CD4-positive, alpha-beta T cell treated with Interleukin-12 subunit alpha and Interleukin-12 subunit beta, for 1 hour (primary cell): ENCODE results near the gene NHLRC4.
"Not testable (repeated sequence)": the region's sequence is repeated elsewhere in the genome, so short reads cannot be mapped to it uniquely, and the experiment has no call there.

ENCODE experiments used
- DNase-seq: peaks from one replicate; pipeline ENCODE4 v3.0.0-alpha.2; 2020

Gene NHLRC4

DNA sequence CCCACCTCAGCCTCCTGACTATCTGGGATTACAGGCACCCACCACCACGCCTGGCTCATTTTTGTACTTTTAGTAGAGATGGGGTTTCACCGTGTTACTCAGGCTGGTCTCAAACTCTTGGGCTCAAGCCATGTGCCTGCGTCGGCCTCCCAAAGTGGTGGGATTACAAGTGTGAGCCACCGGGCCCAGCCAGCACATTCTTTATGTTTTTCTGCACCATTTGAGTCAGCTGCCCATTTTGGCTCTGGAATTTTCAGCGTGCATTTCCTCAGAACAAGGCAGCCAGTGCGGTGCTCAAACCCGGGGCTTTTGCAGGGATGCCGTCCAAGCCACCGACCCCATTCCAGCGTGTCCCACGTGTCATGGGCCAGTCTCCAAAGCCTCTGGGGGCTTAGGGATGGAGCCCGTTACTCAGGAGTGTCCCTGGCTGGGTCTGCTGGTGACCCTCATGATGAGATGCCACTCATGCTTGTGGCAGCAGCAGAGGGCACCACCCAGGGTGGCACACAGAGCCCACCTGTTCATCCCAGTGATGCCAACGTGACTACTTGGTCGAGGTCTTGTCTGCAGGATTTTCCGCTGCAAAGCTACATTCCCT lies 19.3 kb downstream of the NHLRC4 start:
- no peak for DNase-seq

DNA sequence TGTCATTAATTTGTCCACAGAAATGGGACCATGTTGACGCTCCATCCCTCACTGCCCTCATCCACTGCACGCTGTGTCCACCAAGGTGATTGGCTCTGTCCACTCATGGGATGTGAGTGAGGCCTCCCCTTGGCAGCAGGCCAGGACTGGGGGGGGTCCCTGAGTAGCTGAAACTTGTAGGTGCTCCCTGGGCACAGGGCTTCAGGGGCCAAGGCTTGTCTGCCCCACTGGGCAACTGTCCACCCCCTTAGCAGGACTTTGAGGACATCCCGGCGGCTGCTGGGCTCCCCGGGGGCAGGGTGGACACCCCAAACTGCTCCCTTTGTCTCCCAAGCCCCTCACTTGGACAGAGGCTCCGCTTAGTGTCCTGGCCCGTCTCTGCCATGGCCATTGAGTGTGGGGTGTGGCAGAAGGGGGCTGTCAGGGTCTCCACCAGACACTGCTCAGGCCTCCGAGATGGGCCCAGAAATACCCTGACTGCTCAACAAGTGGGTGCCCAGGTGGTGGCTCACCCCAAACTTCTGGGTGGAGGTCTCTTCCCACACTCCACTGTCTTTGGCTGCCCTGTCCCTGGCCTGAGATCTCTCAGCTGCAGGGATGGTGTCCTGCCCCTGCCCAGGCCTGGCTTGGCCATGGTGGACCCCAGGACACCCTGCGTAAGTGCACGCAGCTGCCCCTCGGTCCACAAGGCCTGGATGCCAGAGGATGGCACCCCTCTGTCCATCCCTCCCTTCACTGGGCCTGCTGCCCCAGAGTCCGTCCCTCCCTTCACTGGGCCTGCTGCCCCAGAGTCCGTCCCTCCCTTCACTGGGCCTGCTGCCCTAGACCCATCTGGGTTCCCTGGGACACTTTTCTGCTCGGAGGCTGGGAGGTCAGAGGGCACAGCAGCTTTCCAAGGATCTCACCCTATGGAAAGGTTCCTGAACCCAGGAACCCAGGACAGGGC lies 20.1 kb downstream of the NHLRC4 start:
- DNase-seq = no peak

DNA sequence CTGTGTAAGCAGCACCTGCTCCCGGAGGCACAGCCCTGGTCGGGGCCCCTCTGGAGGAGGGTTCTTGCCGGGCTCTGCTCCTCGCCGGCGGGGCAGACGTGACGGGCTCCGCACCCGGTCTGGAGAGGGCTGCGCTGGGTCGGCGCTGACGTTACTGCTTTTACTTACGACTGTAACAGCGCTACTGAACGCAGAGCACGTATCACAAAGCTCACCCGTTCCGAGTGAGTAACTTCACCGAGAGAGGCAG lies 21.8 kb downstream of the NHLRC4 start:
- DNase-seq = peak; percentile 63

DNA sequence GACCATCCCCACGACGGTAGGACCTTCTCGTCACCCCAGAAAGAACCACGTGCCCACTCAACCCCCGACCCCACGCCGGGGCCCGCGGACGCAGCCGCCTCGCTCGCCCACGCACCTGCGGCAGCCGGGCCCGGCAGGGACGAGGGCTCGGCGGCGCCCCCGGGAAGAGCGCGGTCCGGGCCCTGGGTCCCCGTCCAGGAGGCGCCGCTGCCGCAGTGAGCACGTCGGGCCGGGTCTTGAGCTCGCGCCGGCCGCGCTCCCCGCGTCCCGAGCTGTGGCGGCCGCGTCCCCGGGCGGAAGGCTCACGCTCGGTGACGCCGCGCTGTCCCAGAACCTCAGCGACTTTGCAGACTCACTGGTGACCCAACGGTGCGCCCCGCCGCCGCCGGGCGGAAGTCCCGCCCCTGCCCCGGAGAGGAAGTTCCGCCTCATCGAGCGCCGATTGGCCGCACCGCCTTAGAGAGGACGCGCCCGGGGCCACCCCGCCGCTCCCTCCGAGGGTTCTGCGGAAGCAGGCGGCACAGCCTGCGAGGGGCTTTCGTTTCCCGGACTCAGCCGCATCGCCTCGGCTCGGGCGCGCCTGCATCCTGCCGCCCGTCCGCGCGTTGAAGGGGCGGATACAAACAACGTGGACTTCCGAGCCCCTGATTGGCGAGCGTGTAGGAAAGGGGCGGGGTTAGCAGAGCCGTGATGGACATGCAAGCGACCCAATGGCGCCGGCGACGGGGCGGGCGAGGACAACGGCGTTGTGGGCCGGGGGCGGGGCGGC lies 22.3 kb downstream of the NHLRC4 start:
- DNase-seq = peak; percentile 98

DNA sequence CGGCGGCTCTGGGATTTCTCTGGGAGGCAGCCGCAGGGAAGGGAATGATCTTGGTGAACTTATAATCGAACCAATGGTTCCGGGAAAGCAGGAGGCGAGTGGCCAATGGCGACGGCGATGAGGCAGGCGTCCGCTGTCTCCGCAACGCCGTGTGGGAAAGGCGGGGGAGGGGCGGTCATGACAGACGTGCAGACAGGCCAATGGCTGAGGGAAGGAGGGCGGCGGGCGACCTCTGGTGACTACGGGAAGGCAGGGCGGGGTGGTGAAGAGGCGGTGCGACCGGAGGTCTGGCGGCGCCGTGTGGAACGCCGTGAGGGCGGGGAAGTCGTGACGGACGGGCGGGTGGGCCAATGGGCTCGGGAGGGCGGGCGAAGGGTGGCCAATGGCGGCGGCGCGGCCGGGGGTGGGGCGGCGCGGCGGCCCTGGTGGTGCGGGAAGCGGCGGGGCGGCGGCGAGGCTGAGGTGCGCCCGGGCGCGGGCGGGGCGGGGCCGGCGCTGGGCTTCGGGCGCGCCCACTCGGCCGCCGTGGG lies 22.9 kb downstream of the NHLRC4 start, which contains the start of gene RAB40C:
TSS of gene RAB40C (plus strand) at position 409 of the 530 bp plus-strand sequence. CDS start 226 bp downstream, outside the sequence.
- peak; percentile 99 for DNase-seq

DNA sequence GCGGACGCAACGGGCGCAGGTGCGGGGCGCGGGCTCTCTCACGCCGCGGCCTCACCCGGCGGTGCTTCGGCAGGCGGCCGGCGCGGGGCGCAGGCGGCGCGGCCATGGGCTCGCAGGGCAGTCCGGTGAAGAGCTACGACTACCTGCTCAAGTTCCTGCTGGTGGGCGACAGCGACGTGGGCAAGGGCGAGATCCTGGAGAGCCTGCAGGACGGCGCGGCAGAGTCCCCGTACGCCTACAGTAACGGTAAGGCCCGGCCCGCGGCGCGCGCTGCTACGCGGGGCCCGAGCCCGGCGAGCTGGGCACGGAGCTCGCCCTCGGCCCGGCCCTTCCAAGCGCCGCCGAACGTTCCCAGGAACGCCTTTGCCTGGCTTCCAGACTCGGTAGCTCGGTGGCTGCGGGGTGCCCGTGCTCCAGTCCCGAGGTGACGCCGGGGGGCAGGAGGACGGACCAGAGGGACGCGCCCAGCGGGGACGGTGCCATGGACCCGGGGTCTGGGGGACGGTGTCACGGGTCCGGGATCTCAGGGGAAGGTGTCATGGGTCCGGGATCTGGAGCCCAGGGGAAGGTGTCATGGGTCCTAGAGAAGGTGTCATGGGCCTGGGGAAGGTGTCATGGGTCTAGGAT lies 23.5 kb downstream of the NHLRC4 start:
- DNase-seq = no peak

DNA sequence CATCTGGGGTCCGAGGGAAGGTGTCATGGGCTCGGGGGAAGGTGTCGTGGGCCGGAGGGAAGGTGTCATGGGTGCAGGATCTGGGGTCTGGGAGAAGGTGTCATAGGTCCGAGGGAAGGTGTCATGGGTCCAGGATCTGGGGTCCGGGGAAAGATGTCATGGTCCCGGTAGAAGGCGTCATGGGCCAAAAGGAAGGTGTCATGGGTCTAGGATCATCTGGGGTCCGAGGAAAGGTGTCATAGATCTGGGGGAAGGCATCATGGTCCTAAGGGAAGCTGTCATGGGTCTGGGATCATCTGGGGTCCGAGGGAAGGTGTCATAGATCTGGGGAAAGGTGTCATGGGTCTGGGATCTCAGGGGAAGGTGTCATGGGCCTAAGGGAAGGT lies 24.0 kb downstream of the NHLRC4 start:
- no peak for DNase-seq

DNA sequence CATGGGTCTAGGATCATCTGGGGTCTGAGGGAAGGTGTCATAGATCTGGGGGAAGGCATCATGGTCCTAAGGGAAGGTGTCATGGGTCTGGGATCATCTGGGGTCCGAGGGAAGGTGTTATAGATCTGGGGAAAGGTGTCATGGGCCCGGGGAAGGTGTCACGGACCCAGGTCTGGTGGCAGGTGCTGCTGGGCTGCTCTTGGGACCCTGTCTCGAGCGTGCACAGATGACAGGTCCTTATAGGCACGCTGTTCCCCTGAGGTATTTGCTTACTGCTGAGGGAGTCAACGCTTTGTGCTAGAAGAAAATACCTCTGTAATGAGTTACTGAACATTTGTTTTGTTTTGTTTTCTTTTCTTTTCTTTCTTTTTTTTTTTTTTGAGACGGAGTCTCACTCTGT lies 24.4 kb downstream of the NHLRC4 start:
- DNase-seq = no peak

DNA sequence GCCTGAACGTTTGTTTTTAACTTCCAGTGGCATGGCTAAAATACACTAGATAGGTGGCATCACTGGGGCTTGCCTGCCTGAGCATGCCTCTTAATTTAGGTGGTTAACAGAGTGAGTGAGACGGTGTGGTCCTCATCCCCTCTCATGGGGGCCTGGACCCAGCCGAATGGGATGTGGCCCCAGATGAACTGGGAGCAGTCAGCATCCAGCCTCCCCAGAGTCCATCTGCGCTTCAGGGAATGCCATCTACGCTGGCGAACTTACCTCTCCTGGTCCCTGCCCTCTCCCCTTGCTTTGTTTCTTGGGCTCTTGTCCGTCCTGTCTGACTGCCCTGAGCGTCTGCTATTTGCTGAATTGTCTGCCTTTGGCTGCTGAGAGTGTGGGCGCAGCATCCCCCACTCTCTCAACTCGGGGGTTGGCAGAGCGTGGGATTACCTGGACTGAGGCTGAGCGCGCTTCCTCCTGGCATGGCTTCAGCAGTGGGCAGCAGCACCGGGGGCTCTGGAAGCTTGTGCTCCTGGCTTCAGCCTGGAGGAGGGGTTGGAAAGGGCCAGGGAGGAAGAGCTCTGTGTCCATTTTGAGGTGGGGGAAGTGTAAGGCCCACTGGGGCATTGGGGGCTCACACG lies 25.2 kb downstream of the NHLRC4 start:
- DNase-seq = no peak

DNA sequence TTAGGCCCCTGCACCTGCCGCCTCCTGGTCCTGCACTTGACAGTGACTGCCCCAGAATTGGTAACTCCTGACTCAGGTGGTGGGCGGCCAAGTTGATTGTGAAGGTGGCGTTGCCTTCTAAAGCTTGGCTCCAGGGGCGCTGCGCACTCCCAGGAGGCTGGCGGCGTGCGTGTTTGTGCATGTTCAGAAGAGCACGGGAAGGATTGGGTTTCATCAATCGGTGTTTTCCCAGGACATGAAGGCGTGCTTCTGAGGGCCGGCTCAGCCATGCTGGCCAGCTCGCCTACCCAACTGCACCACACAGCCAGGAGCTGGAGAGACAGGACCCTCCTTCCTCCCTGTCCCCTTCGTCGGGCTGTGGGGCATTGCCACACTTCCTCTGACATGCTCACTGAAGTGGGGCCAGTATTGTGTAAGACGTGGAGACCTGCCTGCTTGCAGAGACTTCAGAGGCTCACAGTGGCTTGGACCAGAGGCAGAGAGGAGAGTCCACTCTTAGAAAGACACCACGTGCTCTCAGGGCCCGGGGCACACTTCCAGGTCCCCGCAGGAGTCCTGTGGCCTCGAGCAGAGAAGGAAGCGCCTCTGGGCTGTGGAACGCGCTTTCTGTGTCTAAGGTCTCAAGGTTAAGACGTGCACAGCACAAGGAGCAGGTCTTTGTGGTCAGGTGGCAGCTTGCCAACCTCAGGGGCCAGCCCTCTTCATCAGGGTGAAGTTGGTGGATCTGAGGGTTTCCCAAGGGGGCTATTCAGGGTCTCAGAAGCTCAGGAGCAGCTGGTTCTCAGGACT lies 25.9 kb downstream of the NHLRC4 start:
- DNase-seq = no peak

DNA sequence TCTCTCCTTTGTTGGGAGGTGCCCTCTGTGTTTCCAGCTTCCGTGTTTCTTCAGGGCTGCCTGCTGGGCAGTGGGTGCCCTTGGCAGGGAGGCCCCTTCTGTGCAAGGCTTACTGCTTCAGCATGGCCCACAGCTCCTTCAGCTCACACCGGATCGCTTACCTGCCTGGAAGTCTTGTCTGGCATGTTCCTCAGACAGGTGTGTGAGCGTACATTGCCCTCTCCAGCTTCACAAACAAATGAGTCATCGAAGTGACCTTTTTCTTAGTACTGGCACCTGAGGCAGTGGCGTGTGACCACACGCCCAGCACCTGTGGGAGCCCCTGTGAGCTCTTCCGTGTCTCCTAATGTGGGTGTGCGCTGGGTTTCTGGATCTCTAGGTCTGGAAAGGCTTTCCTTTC lies 26.6 kb downstream of the NHLRC4 start:
- DNase-seq = no peak

DNA sequence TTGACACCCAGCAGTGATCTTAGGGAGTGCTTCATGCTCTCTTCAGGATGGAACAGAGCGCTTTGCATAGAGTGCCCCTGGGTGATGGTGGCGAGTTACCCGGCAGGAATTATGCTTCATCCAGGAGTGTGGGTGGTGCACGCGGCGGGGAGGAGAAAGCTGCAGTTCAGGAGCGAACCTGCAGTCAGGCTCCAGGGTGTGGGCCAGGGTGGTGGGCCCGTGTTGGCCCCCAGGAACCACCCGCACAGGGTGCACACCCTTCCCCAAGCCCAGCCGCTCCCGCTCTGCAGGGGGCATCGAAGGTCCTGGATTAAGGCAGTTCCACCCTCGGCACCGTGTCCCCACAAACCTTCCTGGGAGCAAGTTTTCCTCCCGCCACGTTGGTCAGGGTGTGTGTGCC lies 27.0 kb downstream of the NHLRC4 start:
- no peak for DNase-seq

DNA sequence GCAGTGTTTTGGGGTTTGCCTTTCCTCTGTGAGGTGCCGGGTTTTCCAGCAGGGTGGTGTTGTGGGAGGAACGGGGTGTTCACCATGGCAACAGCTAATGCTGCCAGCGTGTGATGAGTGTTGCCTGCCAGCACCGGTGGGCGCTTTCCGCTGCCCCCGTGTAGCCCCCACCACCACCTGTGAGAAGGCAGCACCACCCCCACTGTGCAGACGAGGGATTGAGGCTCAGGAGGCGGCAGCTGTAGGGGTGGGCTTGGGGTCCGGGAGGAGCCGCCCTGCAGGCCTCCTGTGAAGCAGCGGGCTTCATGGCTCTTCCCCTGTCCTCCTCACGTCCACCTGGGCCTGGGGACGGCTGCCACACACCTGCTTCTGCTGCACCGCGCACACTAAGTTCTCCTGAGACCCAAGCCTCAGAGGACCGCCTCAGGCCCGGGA lies 28.3 kb downstream of the NHLRC4 start:
- no peak for DNase-seq

DNA sequence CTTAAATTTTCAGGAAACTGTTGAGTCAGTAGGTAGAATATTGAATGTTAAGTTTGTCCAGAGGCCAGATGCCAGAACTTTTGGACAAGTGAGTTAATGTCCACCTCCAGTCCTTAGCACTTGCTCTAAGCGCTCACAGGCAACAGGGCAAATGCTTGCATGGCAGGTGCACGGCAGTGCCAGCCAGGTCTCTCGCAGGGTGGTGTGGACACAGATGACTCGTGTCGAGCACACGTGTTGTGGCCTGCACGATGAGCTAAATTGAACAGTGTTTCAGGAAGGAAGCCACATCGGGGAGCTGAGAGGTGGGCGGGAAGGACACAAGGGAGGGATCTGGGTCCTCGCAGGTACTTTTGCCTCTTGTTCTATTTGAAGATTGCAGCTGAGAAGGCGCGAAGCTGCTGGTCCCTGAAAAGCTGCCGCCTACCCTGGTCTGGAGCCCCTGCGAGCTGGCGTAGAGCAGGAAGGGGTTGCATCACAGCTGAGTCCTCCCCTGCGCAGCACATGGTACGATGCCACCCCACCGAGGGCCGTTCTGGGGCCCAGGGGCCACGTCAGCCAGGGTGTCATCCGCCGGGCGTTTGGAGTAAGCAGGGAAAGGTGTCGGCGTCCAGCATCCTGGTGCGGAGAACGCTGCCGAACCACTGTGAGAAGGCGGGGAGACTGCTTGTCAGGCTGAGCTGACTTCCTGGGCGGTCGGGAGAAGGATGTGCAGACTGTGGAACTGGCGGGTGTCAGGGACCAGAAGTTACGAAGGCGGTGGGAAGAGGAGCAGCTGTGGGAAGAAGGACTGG lies 29.3 kb downstream of the NHLRC4 start:
- no peak for DNase-seq

DNA sequence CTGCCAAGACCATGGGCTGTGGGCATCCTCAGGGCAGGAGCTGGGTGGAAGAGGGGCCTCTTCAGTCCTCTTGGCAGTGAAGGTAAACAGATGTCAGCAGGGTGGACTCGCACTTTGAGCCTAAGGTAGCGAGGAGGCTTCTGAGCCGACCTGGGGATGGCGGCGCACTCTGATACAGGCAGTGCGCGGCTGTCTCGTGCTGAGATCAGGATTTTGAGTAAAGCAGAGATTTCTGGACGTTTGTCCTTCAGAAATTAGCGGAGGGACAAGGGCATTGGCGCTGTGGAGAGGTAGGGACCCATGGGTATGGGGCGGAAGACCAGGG lies 29.9 kb downstream of the NHLRC4 start:
- no peak for DNase-seq

DNA sequence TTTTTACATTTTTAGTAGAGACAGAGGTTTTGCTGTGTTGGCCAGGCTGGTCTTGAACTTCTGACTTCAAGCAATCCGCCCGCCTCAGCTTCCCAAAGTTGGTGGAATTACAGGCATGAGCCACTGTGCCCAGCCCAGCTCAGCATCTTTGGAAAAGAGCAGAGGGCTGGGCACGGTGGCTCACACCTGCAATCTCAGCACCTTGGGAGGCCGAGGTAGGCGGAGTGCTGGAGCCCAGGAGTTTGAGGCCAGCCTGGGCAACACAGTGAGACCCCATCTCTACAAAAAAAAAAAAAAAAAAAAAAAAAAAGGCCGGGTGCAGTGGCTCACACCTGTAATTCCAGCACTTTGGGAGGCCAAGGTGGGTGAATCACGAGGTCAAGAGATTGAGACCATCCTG lies 30.9 kb downstream of the NHLRC4 start:
- not testable (repeated sequence) for DNase-seq

DNA sequence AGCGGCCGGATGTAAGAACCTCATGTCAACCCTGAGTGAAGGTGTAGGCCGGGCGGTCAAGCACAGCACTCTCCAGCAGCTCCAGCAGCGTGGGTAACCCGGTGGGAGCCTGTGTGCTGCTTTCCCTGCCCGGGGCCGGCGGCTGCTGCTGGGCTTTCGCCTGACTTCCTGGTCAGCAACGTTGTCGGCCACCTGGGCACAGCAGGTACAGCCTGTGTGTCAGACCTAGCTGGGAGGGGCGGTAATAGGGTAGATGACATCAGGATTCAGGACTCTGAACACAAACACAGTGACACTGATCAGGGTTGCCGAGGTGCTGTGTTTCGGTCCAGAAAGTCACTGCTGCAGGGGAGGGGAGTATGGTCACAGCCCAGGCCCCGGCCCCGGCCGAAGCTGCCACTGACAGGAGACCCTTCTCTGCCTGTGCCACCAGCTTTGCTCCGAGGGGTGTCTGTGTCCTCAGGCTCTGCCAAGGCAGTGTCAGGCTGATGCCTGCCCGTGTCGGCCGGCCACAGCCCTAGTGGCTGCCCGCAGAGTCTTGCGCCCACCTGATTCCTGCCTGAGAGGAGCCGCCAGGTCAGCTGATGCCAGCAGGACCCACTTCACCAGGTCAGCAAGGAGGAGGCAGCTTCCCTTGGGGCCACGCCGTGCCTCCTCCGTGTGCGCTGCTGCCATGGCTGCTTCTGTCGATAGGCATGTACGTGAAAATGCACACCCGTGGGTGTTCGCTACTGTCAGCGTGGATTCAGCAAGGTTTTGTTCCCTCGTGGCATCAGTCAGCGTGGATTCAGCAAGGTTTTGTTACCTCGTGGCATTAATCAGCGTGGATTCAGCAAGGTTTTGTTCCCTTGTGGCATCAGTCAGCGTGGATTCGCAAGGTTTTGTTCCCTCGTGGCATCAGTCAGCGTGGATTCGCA lies 32.3 kb downstream of the NHLRC4 start:
- DNase-seq = no peak

DNA sequence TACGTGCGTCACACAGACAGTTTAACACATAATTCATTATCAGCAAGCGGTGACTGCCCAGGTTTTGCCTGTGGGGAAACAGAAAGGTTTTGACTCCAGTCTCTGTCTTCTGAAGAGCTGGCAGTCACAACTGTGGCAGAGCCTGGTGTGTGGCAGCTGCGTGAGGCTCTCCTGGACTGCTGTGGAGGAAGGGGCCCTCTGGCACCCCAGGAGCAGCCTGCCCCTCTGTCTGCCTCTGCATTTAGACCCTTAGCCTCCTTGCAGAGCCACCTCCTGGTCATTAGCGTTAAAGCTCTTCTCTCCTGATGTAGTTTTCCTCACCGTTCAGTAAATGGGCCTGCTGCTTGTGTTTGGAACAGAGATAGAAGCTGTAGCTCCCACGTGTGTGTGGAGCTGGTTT lies 34.0 kb downstream of the NHLRC4 start:
- no peak for DNase-seq

DNA sequence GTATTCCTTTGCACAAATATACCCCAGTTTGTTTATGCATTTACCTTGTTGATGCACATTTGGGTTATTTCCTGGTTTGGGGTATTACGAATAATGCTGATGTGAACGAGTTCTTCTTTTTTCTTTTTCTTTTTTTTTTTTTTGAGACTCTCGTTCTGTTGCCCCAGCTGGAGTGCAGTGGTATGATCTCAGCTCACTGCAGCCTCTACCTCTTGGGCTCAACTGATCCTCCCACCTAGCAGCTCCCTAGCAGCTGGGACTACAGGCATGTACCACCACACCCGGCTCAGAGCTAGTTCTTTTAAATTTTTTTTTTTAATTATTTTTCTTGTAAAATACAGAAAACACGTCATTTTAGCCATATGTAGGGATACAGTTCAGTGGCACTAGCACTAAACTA lies 37.1 kb downstream of the NHLRC4 start:
- no peak for DNase-seq
